ENCODE results near the gene PGAM1.
"Not testable (repeated sequence)": the region's sequence is repeated elsewhere in the genome, so short reads cannot be mapped to it uniquely, and the experiment has no call there.

GRCh38 chr10:97468781-97469180, 42.8 kb downstream of the PGAM1 start:
- not testable (repeated sequence) for TF ChIP-seq CTCF, POLR2A (IDR thresholded peaks at IDR 0.05)
